ENCODE results near the gene KRTAP5-4.
"Not testable (repeated sequence)": the region's sequence is repeated elsewhere in the genome, so short reads cannot be mapped to it uniquely, and the experiment has no call there.

KRTAP5-4 gene

GRCh38 chr11:1600626-1601025 is 21.3 kb downstream of the KRTAP5-4 start:
- DNase-seq (ENCODE audit: low spot score), result no peak

- no peak for DNase-seq (ENCODE audit: low spot score)
Measured at GRCh38 chr11:1598816-1599215, 23.1 kb downstream of the KRTAP5-4 start.

- not testable (repeated sequence) for DNase-seq (ENCODE audit: low spot score)
Measured at GRCh38 chr11:1598406-1598805, 23.5 kb downstream of the KRTAP5-4 start.

GRCh38 chr11:1597994-1598380 is 24.0 kb downstream of the KRTAP5-4 start, which contains the start of gene KRTAP5-2:
KRTAP5-2 (minus strand) TSS chr11:1598294; CDS start chr11:1598250, 44 bp downstream.
- no peak for DNase-seq (ENCODE audit: low spot score)

GRCh38 chr11:1597331-1597993 is 24.5 kb downstream of the KRTAP5-4 start:
- DNase-seq (ENCODE audit: low spot score), result no peak

GRCh38 chr11:1596576-1597121 is 25.3 kb downstream of the KRTAP5-4 start:
- DNase-seq (ENCODE audit: low spot score), result not testable (repeated sequence)

- DNase-seq (ENCODE audit: low spot score), result not testable (repeated sequence)
Measured at GRCh38 chr11:1595994-1596575, 25.9 kb downstream of the KRTAP5-4 start.

GRCh38 chr11:1592628-1593027 is 29.3 kb downstream of the KRTAP5-4 start:
- DNase-seq (ENCODE audit: low spot score), result no peak

GRCh38 chr11:1589996-1590395 is 31.9 kb downstream of the KRTAP5-4 start:
- no peak for DNase-seq (ENCODE audit: low spot score)

GRCh38 chr11:1589191-1589963 is 32.6 kb downstream of the KRTAP5-4 start:
- DNase-seq (ENCODE audit: low spot score), result not testable (repeated sequence)

GRCh38 chr11:1586699-1587098 is 35.2 kb downstream of the KRTAP5-4 start:
- no peak for DNase-seq (ENCODE audit: low spot score)

- DNase-seq (ENCODE audit: low spot score), result not testable (repeated sequence)
Measured at GRCh38 chr11:1584661-1585370, 37.1 kb downstream of the KRTAP5-4 start, which contains the start of gene KRTAP5-1. KRTAP5-1 (minus strand) TSS chr11:1585283; CDS start chr11:1585249, 34 bp downstream.

GRCh38 chr11:1582909-1583308 is 39.0 kb downstream of the KRTAP5-4 start:
- not testable (repeated sequence) for DNase-seq (ENCODE audit: low spot score)

- no peak for DNase-seq (ENCODE audit: low spot score)
Measured at GRCh38 chr11:1581976-1582375, 40.0 kb downstream of the KRTAP5-4 start.

- no peak for DNase-seq (ENCODE audit: low spot score)
Measured at GRCh38 chr11:1576825-1577224, 45.1 kb downstream of the KRTAP5-4 start.

- not testable (repeated sequence) for DNase-seq (ENCODE audit: low spot score)
Measured at GRCh38 chr11:1575756-1576155, 46.2 kb downstream of the KRTAP5-4 start.

GRCh38 chr11:1574933-1575242 is 47.0 kb downstream of the KRTAP5-4 start:
- DNase-seq (ENCODE audit: low spot score), result no peak

- peak; percentile 70 for DNase-seq (ENCODE audit: low spot score)
Measured at GRCh38 chr11:1574238-1574932, 47.6 kb downstream of the KRTAP5-4 start.

GRCh38 chr11:1573903-1574237 is 48.1 kb downstream of the KRTAP5-4 start:
- DNase-seq (ENCODE audit: low spot score), result no peak

- no peak for DNase-seq (ENCODE audit: low spot score)
Measured at GRCh38 chr11:1573077-1573902, 48.6 kb downstream of the KRTAP5-4 start.

All from hepatic stellate cell (primary cell).